OCI-LY3 (cell line): Measurements from ENCODE around the gene FRYL.
"Not testable (repeated sequence)": the region's sequence is repeated elsewhere in the genome, so short reads cannot be mapped to it uniquely, and the experiment has no call there.

ENCODE experiments used
- H2AFZ ChIP-seq: fragments of 200-600, 300-600 bp; shearing (Covaris generic); 2 replicates; pipeline ENCODE4 v1.6.0; 2014; ENCODE audit warnings: antibody characterized with exemption, low read depth, low read length
- H3K27ac ChIP-seq: fragments of 200-600, 300-600 bp; sonication (generic); 2 replicates; pipeline ENCODE4 v1.5.1; 2014; ENCODE audit warnings: mild to moderate bottlenecking, low read length, moderate library complexity, mixed read lengths
- H3K27me3 ChIP-seq: fragments of 200-600, 300-600 bp; sonication (generic); 2 replicates; pipeline ENCODE4 v1.6.1; 2014; ENCODE audit warnings: low read depth, low read length, mixed read lengths
- H3K36me3 ChIP-seq: fragments of 200-600, 300-600 bp; sonication (generic); replicated peaks from 2 replicates; pipeline ENCODE3; 2014; ENCODE audit warnings: low read depth, low read length, mixed read lengths
- H3K4me1 ChIP-seq: fragments of 300-600, 200-600 bp; sonication (generic); 2 replicates; pipeline ENCODE4 v1.6.1; 2014; ENCODE audit warnings: low read length, mixed read lengths
- H3K4me2 ChIP-seq: fragments of 200-600, 300-600 bp; sonication (generic); 2 replicates; pipeline ENCODE4 v1.6.1; 2014; ENCODE audit warnings: low read length, mixed read lengths
- H3K4me3 ChIP-seq: fragments of 300-600, 200-600 bp; sonication (generic); 2 replicates; pipeline ENCODE4 v1.5.1; 2014; ENCODE audit warnings: antibody characterized with exemption, mild to moderate bottlenecking, low read length, moderate library complexity
- H3K79me2 ChIP-seq: fragments of 300-600, 200-600 bp; shearing (Covaris generic); 2 replicates; pipeline ENCODE4 v1.6.1; 2014; ENCODE audit warnings: mild to moderate bottlenecking, low read length, mixed read lengths
- H3K9ac ChIP-seq: fragments of 300-600, 200-600 bp; shearing (Covaris generic); 2 replicates; pipeline ENCODE4 v1.6.0; 2014; ENCODE audit warnings: mild to moderate bottlenecking, low read length, moderate library complexity
- H3K9me3 ChIP-seq: fragments of 200-600, 300-600 bp; shearing (Covaris generic); 2 replicates; pipeline ENCODE4 v1.6.1; 2014; ENCODE audit warnings: low read length, mixed read lengths; ENCODE audit not compliant: insufficient read depth
- H4K20me1 ChIP-seq: fragments of 200-600, 300-600 bp; sonication (generic); 2 replicates; pipeline ENCODE4 v1.6.1; 2016; ENCODE audit warnings: low read length, mixed read lengths; ENCODE audit not compliant: insufficient read depth
- CTCF ChIP-seq: fragments of 200-600, 300-600 bp; sonication (generic); IDR thresholded peaks from 2 replicates; pipeline ENCODE4 v1.5.1; 2014; ENCODE audit warnings: antibody characterized with exemption, low read length, low read depth
- EZH2phosphoT487 ChIP-seq: fragments of 200-600 bp; shearing (Covaris generic); IDR thresholded peaks from 2 replicates; pipeline ENCODE4 v1.6.1; 2018; ENCODE audit warnings: antibody characterized with exemption, mixed run types, low read depth

Gene FRYL

GRCh38 chr4:48722509-48723446 is 57.3 kb downstream of the FRYL start:
- peaks cover 63% of the 10 kb centered on the region for H3K79me2 ChIP-seq
- H3K9me3 ChIP-seq, result no peaks in the 10 kb centered on the region
- no peak overlapping the region for H3K4me2 ChIP-seq
- H3K36me3 ChIP-seq, result no peaks in the 10 kb centered on the region
- no peaks in the 10 kb centered on the region for H3K4me1 ChIP-seq
- no peak overlapping the region for H3K4me3 ChIP-seq
- no peak for TF ChIP-seq EZH2phosphoT487
- no peak for TF ChIP-seq CTCF
- peaks cover 37% of the 10 kb centered on the region for H4K20me1 ChIP-seq
- no peak overlapping the region for H2AFZ ChIP-seq
- no peak overlapping the region for H3K27ac ChIP-seq
- H3K9ac ChIP-seq, result no peak overlapping the region
- no peaks in the 10 kb centered on the region for H3K27me3 ChIP-seq

GRCh38 chr4:48720459-48720858 is 59.6 kb downstream of the FRYL start:
- Histone ChIP-seq H3K27me3 (no peaks in the 10 kb centered on the region), H3K9ac (no peak overlapping the region), H3K4me1 (no peaks in the 10 kb centered on the region), H3K27ac (no peak overlapping the region), H3K36me3 (no peaks in the 10 kb centered on the region), H3K4me3 (no peak overlapping the region), H2AFZ (no peak overlapping the region), H4K20me1 (peaks cover 21% of the 10 kb centered on the region), H3K9me3 (no peaks in the 10 kb centered on the region), H3K4me2 (no peak overlapping the region), H3K79me2 (peaks cover 46% of the 10 kb centered on the region)
- no peak for TF ChIP-seq EZH2phosphoT487

GRCh38 chr4:48718818-48719465 is 61.1 kb downstream of the FRYL start:
- TF ChIP-seq CTCF (no peak), EZH2phosphoT487 (no peak)
- peaks cover 31% of the 10 kb centered on the region for H3K79me2 ChIP-seq
- no peak overlapping the region for H3K27ac ChIP-seq

GRCh38 chr4:48716285-48716684 is 63.8 kb downstream of the FRYL start:
- not testable (repeated sequence) for H3K27me3 ChIP-seq, H4K20me1 ChIP-seq, H3K9ac ChIP-seq, H3K36me3 ChIP-seq, H3K4me2 ChIP-seq, H3K27ac ChIP-seq, H3K4me3 ChIP-seq, H2AFZ ChIP-seq, H3K4me1 ChIP-seq, H3K9me3 ChIP-seq
- H3K79me2 ChIP-seq, result peaks cover 15% of the 10 kb centered on the region

More at GRCh38 chr4:48718818-48719465, 61.1 kb downstream of the FRYL start:
- Histone ChIP-seq H3K4me2 (no peak overlapping the region), H3K4me3 (no peak overlapping the region), H3K36me3 (no peaks in the 10 kb centered on the region), H2AFZ (no peak overlapping the region), H3K27me3 (no peaks in the 10 kb centered on the region), H3K4me1 (no peaks in the 10 kb centered on the region), H3K9me3 (no peaks in the 10 kb centered on the region), H3K9ac (no peak overlapping the region), H4K20me1 (0 out of 2 replicates have a peak, but pooled peaks cover 8% of the 10 kb centered on the region)
